Cardiac fibroblast (primary cell): ENCODE data around the gene SAP30L.

ENCODE experiments used
- DNase-seq, 2 donors: peaks; one replicate each; pipeline versions ENCODE4 v3.0.0 to v3.0.0-alpha.2; 2010; ENCODE audit warnings: low read depth in 2 of 2
- H3K4me3 ChIP-seq, 2 donors: replicated peaks in 1 of 2; 1 replicate in 1 of 2; 2 replicates in 1 of 2; pipeline ENCODE4 v1.5.1; 2011; ENCODE audit warnings: low read depth in 2 of 2, low read length in 2 of 2, mild to moderate bottlenecking in 2 of 2, moderate library complexity in 1 of 2
- TF ChIP-seq, protein P1 (sequence below): IDR thresholded peaks from one replicate; pipeline ENCODE4 v1.5.1; 2011; ENCODE audit warnings: low read depth, mild to moderate bottlenecking, low read length, inconsistent platforms

SAP30L gene

DNA sequence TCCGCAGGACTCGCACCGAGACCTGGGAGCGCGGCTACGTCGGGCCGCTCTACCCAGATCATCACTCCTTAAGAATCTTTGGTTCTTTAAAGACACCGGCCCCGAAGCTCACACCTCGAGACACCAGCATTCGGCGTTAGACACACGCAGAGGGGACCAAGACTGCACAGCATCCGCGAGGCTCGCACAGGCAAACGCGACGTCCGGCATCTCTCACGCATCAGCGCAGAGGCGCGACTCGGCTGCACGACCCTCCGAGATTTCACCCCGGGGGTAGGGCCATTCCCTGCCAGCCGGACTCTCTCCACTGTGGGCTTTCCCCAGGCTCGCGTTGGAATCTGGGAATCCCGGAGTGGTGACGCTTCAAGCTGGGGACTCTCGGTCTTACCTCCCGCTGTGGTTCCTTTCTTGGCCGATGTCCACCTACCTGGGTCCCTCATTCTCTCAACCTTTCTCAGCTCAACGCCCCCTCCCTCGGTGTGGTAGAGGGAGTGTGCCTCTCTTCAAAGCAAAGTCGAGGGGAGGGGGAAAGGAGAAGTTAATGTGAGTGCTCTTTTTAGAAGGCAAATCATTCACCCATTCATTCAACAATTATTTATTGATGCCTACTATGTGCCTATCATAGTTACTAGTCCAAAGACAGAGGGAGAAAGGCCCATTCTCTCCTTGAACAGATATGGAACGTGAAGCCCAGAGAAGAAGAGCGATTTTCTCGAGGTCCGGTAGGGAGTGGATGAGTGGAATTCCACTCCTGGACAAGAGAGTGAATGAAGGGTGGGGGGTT lies 33.6 kb downstream of the SAP30L start:
- DNase-seq, result no peak
- no peak overlapping the region for H3K4me3 ChIP-seq
- TF ChIP-seq, protein P1, sequence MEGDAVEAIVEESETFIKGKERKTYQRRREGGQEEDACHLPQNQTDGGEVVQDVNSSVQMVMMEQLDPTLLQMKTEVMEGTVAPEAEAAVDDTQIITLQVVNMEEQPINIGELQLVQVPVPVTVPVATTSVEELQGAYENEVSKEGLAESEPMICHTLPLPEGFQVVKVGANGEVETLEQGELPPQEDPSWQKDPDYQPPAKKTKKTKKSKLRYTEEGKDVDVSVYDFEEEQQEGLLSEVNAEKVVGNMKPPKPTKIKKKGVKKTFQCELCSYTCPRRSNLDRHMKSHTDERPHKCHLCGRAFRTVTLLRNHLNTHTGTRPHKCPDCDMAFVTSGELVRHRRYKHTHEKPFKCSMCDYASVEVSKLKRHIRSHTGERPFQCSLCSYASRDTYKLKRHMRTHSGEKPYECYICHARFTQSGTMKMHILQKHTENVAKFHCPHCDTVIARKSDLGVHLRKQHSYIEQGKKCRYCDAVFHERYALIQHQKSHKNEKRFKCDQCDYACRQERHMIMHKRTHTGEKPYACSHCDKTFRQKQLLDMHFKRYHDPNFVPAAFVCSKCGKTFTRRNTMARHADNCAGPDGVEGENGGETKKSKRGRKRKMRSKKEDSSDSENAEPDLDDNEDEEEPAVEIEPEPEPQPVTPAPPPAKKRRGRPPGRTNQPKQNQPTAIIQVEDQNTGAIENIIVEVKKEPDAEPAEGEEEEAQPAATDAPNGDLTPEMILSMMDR, result no peak

DNA sequence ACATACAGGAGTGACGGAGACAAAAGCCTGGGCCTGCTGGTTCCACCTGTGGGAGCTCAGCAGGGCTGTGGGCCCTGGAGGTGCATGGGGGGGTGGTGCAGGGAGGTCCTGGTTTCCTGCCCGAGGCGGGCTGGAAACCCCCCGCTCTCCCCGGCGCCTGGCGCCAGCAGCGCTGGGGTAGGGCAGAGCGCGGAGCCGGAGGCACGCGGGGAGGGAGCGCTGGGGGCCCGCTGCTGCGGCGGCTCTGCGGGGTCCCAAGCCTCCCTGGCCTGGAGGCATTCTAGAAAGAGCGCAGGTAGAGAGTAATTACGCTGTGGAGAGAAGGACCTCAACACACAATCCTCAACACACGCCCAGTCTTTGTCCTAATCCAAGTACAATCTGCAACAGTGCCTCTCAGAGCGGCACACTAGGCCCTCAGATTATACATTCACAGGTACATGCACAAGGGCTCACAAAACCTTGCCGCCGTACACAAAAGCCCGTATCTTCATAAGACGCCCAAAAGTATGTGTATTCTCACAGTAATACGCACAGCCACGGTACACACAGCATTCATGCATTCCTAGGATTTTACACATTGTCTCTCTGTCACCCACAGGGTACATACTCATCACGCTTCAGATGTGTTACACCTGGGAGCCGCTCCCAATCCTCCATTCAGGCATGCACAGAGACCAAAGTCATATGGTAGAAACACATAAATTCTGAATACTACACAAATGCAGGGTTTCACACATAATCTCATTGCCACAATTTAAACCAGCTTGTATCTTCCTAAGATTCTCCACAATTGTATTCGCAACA lies 34.4 kb downstream of the SAP30L start:
- no peak overlapping the region for H3K4me3 ChIP-seq
- DNase-seq, result no peak
- TF ChIP-seq, protein P1, result no peak

- no peak for DNase-seq
- TF ChIP-seq, protein P1, result no peak
- H3K4me3 ChIP-seq, result no peak overlapping the region
Observed at GRCh38 chr5:154480847-154481246, 35.0 kb downstream of the SAP30L start.

GRCh38 chr5:154481584-154482381 lies 36.0 kb downstream of the SAP30L start:
- no peak for DNase-seq
- no peak overlapping the region for H3K4me3 ChIP-seq
- TF ChIP-seq, protein P1, result no peak

DNA sequence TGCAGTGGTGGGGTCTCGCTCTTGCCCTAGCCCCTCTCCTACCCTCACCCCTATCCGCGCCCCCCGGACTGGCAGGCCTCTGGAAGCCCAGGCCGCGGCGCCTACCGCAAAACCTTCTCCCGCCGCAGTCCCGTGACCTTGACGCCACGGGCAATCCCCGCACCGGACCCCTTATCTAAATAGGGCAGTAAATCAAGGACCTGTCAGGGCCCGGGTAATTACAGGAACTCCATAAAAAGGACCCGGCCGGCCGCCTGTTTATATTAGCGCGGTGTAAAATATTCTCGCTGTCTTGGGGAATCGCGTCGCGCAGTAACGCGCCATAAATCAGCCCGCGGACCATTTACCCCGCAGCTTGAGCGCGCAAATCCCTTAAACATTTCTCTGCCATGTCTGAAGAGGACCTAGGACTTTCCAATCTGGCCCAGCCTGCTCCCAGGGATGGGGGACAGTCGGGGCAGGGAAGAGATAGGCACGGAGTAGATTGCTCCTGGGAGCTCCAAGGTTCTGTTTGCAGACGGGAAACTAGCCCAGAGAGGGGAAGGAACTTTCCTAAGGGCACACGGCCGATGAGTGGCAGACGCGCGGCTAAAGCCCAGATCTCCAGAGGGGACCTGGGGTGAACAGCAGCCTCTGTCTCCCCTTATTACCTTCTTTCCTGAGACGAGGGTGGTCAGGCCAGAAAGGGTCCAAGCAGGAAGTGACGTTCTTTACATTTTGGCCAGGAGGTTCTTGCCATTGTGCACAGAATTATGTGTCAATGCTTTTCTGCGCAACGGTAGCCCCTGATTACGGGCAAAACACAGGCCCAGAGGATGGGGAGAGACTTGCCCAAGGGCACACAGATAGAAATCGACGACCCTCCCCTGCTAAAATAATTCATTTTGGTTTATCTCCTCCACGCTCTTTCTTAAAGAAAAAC lies 37.0 kb downstream of the SAP30L start:
- no peak overlapping the region for H3K4me3 ChIP-seq
- TF ChIP-seq, protein P1, result no peak
- DNase-seq, result no peak
